Measurements from ENCODE around the gene DNER.
A peak's percentile ranks its signal among the peaks of the same experiment; 100 is the strongest.
"Not testable (repeated sequence)": the region's sequence is repeated elsewhere in the genome, so short reads cannot be mapped to it uniquely, and the experiment has no call there.

The DNER gene

DNA sequence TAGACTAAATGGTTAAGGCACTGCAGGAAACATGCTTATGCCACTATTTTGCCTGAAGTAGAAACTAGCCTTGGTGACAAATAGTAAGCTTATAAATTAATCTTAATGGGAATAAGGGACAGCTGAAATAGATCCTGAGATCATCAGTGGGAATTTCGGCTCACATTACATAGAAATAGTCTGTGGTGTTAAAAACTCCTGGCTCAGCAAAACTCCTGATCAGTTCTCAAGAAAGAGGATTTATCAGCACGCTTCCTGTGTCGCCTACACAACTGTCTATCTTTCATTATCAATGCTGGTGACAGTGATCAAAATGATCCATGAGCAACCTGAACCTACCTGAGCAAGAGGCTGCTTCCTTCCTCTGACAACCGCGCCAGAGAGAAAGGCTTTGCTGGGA lies 17.0 kb upstream of the DNER start:
- H3K4me3 Mint-ChIP-seq = no peak overlapping the region
- H3K9me3 Mint-ChIP-seq = no peaks in the 10 kb centered on the region
- no peak overlapping the region for H3K27ac Mint-ChIP-seq
- no peak for DNase-seq (ENCODE audit: low spot score)
- H3K4me1 Mint-ChIP-seq (ENCODE audit: low read depth) = peaks cover 4% of the 10 kb centered on the region
- peaks cover 7% of the 10 kb centered on the region for H3K27me3 Mint-ChIP-seq (ENCODE audit: low read depth)
- no peaks in the 10 kb centered on the region for H3K36me3 Mint-ChIP-seq (ENCODE audit: low read depth)

DNA sequence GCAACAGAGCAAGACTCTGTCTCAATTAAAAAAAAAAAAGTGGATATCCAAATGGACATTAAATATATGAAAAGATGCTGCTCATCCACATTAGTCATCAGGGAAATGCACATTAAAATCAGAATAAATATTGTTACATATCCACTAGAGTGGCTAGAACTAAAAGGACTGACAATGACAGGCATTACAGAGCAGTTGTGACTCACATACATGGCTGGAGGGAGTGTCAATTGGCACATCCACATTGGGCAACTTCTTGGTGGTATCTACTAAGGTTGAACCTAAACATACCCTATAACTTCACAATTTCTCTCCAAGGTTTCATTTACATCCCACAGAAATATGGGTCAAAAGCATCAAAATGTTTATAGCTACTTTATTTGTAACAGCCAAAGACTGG lies 14.0 kb upstream of the DNER start:
- peaks cover 2% of the 10 kb centered on the region for H3K4me1 Mint-ChIP-seq (ENCODE audit: low read depth)
- peaks cover 13% of the 10 kb centered on the region for H3K27me3 Mint-ChIP-seq (ENCODE audit: low read depth)
- H3K4me3 Mint-ChIP-seq = no peak overlapping the region

DNA sequence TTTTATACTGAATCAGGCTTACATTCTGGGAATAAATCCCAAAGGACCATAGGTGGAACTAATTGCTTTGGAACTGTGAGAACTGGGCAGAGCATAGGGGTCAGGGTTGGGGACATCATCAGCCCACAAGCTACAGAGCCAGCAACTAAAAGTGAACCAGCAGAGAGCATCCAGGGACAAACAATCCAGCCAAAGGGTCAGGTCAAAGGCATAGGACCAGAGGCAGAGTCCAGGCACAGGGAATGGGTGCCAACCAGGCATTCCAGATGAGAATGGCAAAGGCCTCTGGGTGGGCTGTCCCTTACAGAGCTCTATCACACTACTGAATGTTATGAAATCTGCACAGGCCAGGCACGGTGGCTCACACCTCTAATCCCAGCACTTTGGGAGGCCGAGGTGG lies 12.3 kb upstream of the DNER start:
- Mint-ChIP-seq H3K36me3 (ENCODE audit: low read depth) (no peaks in the 10 kb centered on the region), H3K27ac (no peak overlapping the region), H3K4me1 (ENCODE audit: low read depth) (peaks cover 2% of the 10 kb centered on the region), H3K9me3 (no peaks in the 10 kb centered on the region), H3K27me3 (ENCODE audit: low read depth) (peaks cover 15% of the 10 kb centered on the region), H3K4me3 (no peak overlapping the region)
- no peak for DNase-seq (ENCODE audit: low spot score)

More for the DNA sequence above, 14.0 kb upstream of the DNER start:
- no peak for DNase-seq (ENCODE audit: low spot score)
- Mint-ChIP-seq H3K27ac (no peak overlapping the region), H3K9me3 (no peaks in the 10 kb centered on the region), H3K36me3 (ENCODE audit: low read depth) (no peaks in the 10 kb centered on the region)

DNA sequence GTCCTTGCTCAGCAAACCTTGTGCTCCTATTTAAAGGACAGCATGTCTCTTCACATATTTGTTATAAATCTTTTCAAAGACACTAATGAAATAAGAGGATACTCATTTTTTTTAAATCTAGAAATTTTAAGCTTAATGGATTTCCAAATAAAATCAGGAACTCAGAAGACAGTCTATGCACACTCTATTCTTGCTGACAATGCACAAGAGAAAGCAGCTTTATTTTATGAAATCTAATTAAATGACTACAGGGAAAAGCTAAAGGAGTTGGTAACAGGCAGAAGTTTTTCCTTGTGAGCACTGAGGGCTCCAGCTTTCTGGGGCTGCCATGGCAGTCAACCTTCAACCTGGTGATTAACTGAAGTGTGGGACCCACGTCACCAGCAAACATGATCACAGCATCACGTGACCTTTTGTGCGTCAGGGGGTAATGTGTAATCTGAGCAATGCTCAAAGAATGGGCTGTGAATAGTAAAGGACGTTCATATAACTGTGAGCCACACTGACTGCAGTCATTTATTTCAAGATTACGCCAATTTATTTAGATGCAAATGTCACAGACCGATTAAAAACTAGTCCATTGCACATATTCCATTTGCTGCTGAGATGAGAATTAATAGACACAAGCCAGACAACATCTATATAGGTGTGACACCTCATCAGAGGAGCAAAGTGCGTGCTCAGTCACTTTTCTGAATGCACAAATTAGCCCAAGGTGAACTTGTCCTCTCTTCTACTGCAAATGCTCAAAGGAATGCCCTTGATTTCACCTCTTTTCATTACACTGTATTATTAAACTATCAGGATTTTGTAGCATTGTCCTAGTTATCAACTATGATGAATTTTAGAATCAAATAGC lies 11.6 kb upstream of the DNER start:
- Mint-ChIP-seq H3K27ac (no peak overlapping the region), H3K4me3 (no peak overlapping the region), H3K36me3 (ENCODE audit: low read depth) (no peaks in the 10 kb centered on the region), H3K4me1 (ENCODE audit: low read depth) (peaks cover 2% of the 10 kb centered on the region), H3K9me3 (no peaks in the 10 kb centered on the region), H3K27me3 (ENCODE audit: low read depth) (peaks cover 15% of the 10 kb centered on the region)
- no peak for DNase-seq (ENCODE audit: low spot score)

DNA sequence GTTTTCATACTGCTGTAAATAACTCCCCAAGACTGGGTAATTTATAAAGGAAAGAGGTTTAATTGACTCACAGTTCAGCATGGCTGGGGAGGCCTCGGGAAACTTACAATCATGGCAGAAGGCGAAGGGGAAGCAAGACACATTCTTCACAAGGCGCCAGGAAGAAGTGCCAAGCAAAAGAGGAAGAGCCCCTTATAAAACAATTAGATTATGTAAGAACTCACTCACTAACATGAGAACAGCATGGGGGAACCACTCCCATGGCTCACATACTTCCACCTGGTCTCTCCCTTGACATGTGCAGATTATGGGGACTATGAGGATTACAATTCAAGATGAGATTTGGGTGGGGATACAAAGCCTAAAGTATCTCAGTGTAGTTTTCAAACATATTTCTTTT lies 8.8 kb upstream of the DNER start:
- not testable (repeated sequence) for H3K4me1 Mint-ChIP-seq (ENCODE audit: low read depth); H3K27ac Mint-ChIP-seq; DNase-seq (ENCODE audit: low spot score); H3K4me3 Mint-ChIP-seq; H3K36me3 Mint-ChIP-seq (ENCODE audit: low read depth); H3K9me3 Mint-ChIP-seq
- peaks cover 25% of the 10 kb centered on the region for H3K27me3 Mint-ChIP-seq (ENCODE audit: low read depth)

DNA sequence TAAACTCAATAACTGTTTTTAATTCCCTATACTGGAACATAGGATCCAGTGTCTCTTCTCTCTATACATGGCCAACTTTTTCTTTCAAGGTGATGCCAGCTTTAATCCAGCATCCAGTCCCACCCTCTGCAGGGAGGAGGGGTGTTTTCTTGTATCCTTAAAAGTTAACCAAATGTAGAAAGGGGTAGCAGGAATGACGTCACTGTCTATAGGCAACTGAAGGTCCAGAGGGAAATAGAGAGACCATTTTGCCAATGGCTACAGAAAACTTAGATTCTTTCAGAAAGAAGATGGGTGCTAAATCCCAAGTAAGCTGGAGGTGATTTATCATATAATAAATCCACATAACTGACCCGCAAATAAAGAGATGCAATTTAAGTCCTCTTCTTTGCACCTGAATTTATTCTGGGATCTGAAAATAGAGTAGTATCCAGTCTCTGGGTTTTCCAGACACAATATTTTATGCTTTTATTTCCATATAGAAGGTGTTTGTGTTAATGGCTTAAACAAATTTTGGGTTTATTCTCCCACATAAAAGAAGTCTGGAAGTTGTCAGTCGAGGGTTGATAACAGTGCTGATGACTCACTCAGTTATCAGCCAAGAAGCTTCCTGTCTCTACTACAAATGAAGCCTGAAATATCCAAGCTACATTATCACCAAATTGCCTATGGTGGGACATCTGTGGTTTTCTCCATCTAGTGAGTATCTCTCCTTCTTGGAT lies 5.7 kb upstream of the DNER start:
- no peak overlapping the region for H3K4me3 Mint-ChIP-seq
- peaks cover 5% of the 10 kb centered on the region for H3K4me1 Mint-ChIP-seq (ENCODE audit: low read depth)
- peaks cover 53% of the 10 kb centered on the region for H3K27me3 Mint-ChIP-seq (ENCODE audit: low read depth)
- DNase-seq (ENCODE audit: low spot score) = no peak
- no peaks in the 10 kb centered on the region for H3K36me3 Mint-ChIP-seq (ENCODE audit: low read depth)
- H3K9me3 Mint-ChIP-seq = no peaks in the 10 kb centered on the region
- no peak overlapping the region for H3K27ac Mint-ChIP-seq

DNA sequence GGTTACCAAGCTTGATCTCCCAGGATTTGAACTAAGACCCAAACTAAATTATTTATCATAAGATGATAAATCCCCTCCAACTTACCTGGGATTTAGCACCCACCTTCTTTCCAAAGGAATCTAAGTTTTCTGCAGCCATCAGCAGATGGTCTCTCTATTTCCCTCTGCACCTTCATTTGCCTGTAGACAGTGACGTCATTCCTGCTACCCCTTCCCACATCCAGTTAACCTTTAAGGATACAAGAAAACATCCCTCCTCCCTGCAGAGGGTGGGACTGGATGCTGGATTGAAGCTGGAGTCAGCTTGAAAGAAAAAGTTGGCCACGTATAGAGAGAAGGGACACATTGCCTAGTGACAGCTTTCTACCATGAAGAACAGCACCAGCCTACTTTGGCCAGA lies 3.7 kb upstream of the DNER start:
- no peaks in the 10 kb centered on the region for H3K36me3 Mint-ChIP-seq (ENCODE audit: low read depth)
- DNase-seq (ENCODE audit: low spot score) = no peak
- no peak overlapping the region for H3K4me3 Mint-ChIP-seq
- no peak overlapping the region for H3K27ac Mint-ChIP-seq
- H3K4me1 Mint-ChIP-seq (ENCODE audit: low read depth) = peaks cover 2% of the 10 kb centered on the region
- H3K9me3 Mint-ChIP-seq = no peaks in the 10 kb centered on the region
- H3K27me3 Mint-ChIP-seq (ENCODE audit: low read depth) = peaks cover 50% of the 10 kb centered on the region

DNA sequence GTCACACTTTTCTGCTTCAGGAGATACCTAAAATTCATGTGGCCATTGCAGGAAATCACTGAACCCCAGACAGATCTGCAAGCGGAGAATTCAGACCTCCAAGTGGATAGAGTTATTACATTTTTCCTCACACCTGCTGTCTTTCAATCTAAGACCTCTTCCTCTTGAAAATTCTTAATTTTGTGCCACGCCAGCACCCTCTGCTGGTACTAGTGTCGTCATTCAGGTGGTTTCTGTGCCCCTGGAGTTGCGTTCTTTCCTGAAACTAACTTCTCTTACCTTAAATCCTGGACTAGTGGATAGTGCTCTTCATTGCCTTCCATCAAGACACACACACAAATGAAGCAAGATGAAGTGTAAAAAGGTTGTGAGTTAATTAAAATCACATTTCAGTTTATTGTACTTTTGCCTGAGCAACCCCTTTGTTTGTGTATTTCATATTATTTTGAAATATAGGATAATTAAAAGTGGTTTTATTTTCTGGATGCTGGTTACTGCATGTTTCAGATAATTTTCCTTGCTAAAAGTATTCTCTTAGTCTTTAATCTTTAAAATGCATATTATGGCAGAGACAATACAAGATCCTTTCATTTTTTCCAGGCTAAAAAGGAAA lies 1.6 kb upstream of the DNER start:
- peaks cover 2% of the 10 kb centered on the region for H3K4me1 Mint-ChIP-seq (ENCODE audit: low read depth)
- no peak overlapping the region for H3K27ac Mint-ChIP-seq
- DNase-seq (ENCODE audit: low spot score) = no peak
- peaks cover 68% of the 10 kb centered on the region for H3K27me3 Mint-ChIP-seq (ENCODE audit: low read depth)
- no peaks in the 10 kb centered on the region for H3K36me3 Mint-ChIP-seq (ENCODE audit: low read depth)
- H3K9me3 Mint-ChIP-seq = no peaks in the 10 kb centered on the region
- H3K4me3 Mint-ChIP-seq = peak overlapping the region; percentile 50

DNA sequence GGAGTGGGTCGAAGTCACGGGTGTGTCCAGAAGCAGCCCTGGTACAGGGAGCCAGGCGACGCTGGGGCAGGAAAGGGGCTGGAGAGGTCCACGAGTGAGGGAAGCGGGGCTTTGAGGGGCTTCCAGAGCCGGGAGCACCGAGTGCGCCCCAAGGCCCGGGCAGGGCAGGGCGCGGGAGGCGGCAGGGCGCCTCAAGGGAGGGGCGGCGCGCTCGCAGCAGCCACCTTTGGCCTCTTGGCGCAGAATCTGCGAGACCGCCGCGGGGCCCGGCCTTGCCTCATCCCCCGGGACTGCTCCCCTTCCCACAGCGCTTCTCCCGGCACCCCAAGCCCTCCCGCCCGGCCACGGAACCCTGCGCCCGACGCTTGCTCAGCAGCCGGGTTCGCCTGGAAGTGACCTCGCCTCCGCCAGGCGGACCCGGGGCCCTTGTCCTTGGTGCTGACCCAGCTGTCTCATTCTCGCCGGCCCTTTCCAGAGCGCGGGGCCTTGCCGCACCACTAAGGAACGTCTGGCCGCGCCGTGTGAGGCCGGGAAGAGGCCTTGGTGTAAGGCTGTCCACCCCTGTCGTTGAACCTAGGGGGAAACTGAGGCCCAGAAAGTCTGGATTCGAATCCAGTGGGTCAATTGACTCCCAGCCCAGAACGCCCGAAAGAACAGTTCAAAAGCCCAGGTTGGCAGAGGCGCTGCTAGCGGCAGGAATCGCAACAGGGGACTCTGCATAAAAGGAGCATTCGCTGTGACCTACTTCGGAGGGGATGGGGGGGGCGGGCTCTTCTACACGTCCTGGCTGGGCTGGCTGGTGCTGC lies 584 bp upstream of the DNER start:
- H3K4me1 Mint-ChIP-seq (ENCODE audit: low read depth) = peaks cover 2% of the 10 kb centered on the region
- no peak overlapping the region for H3K27ac Mint-ChIP-seq
- DNase-seq (ENCODE audit: low spot score) = peak; percentile 26
- H3K9me3 Mint-ChIP-seq = no peaks in the 10 kb centered on the region
- H3K4me3 Mint-ChIP-seq = no peak overlapping the region
- H3K36me3 Mint-ChIP-seq (ENCODE audit: low read depth) = no peaks in the 10 kb centered on the region
- H3K27me3 Mint-ChIP-seq (ENCODE audit: low read depth) = peaks cover 78% of the 10 kb centered on the region

DNA sequence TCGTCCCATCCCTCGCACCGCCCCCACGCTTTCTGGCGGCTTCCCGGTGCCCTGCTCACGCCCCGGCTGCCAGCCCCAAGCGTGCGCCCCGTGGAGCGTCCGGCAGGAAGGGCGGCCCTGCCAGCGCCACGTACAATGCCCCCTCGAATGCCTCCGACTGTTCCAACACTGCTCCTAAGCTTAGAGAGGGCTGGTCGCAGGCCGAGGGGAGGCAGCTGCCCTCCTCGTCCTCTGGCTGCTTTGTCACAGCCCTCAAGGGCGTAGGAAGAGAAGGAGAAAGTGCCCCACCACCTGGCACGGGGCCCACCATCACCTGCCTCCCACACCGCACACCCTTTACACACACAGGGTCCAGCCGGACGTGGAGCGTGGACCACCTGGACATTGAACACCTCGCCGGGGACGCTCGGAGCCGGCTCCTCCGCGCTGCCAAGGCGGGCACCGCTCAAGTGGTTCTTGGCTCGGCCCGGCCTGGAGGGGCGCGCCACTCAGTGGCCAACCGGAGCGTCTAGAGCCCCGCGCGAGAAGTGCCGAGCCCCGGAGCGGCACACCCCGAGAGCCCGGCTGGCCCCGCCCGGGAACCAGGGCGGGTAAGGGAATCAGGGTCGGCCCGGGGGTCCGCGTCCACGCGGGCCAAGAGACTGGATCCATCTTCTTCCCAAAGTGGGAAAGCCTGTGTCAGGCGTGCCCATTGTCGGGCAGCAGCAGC lies 830 bp downstream of the DNER start:
- Mint-ChIP-seq H3K4me3 (peak overlapping the region; percentile 40), H3K27me3 (ENCODE audit: low read depth) (peaks cover 79% of the 10 kb centered on the region), H3K36me3 (ENCODE audit: low read depth) (no peaks in the 10 kb centered on the region), H3K27ac (no peak overlapping the region), H3K9me3 (no peaks in the 10 kb centered on the region), H3K4me1 (ENCODE audit: low read depth) (peaks cover 2% of the 10 kb centered on the region)
- no peak for DNase-seq (ENCODE audit: low spot score)

DNA sequence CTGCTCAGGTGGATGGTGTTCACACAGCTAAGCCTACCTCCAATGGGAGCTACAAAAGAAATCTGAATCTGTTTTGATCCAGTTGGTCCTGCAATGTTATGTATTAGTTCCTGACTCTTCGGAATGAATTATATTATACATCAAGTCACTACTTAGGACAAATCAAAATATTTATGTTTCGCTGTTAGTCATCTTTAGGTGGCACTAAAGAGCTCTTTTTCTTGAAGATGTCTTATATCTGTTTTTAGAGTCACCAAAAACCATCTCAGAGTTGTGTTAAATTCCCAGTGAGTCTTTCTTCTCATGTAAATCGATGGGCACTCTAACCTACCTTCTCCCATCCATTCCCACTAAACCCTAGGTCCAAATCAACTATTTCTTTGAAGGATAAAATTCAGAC lies 2.2 kb downstream of the DNER start:
- peaks cover 76% of the 10 kb centered on the region for H3K27me3 Mint-ChIP-seq (ENCODE audit: low read depth)
- H3K27ac Mint-ChIP-seq = no peak overlapping the region
- no peaks in the 10 kb centered on the region for H3K36me3 Mint-ChIP-seq (ENCODE audit: low read depth)
- DNase-seq (ENCODE audit: low spot score) = no peak
- no peak overlapping the region for H3K4me3 Mint-ChIP-seq
- peaks cover 2% of the 10 kb centered on the region for H3K4me1 Mint-ChIP-seq (ENCODE audit: low read depth)
- no peaks in the 10 kb centered on the region for H3K9me3 Mint-ChIP-seq

DNA sequence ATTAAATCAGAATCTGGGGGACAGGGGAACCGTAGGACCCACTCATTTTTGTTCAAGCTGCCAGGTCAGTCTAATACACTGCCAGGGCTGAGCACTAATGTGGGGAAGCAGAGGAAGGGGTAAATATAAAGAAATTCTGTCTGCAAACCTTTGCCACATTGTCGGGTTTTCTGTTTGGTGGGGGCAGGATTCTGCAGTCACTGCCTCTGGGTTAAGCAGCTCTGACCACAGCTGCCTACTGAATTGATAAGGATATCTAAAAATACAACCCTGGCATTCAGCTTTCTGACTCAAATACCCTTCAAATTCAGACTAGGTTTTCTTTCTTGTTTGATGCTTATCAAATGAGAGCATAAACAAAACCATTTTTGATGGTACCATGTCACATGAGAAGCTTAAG lies 6.0 kb downstream of the DNER start:
- peaks cover 55% of the 10 kb centered on the region for H3K27me3 Mint-ChIP-seq (ENCODE audit: low read depth)
- no peaks in the 10 kb centered on the region for H3K4me1 Mint-ChIP-seq (ENCODE audit: low read depth)
- H3K4me3 Mint-ChIP-seq = no peak overlapping the region
- no peaks in the 10 kb centered on the region for H3K9me3 Mint-ChIP-seq
- H3K36me3 Mint-ChIP-seq (ENCODE audit: low read depth) = no peaks in the 10 kb centered on the region
- no peak overlapping the region for H3K27ac Mint-ChIP-seq
- DNase-seq (ENCODE audit: low spot score) = no peak

DNA sequence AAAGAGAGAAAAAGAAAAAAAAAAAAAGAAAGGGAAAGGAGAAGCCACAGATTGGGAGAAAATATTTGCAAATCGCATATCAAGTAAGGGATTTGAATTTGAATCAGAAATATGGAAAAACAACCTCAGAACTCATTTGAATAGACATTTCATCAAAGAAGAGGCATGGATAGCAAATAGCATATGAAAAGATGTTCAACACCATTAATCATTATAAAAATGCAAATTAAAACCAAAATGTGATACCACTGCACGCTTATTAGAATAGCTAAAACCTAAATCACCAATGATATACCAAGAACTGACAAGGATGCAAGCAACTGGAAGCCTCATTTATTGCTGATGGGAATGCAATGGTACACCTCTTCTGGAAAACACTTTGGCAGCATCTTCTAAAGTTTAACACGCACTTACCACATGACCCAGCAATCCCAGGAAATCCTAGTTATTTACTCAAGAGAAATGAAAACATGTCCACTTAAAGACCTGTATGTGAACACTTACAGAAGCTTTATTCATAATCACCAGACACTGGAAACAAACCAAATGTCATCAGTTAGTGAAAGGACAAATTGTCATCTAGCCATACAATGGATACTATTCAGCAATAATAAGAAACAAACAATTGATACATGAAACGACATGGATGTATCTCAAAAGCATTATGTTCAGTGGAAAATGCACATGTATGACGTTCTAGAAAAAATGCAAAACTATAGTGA lies 10.3 kb downstream of the DNER start:
- Mint-ChIP-seq H3K27ac (no peak overlapping the region), H3K36me3 (ENCODE audit: low read depth) (no peaks in the 10 kb centered on the region), H3K4me1 (ENCODE audit: low read depth) (no peaks in the 10 kb centered on the region), H3K9me3 (no peaks in the 10 kb centered on the region), H3K4me3 (no peak overlapping the region), H3K27me3 (ENCODE audit: low read depth) (peaks cover 18% of the 10 kb centered on the region)
- no peak for DNase-seq (ENCODE audit: low spot score)
